Measurements from ENCODE around the gene FAAH2. TPM values are rescaled to one million over a fixed set of nuclear protein-coding genes. Genes with fewer than 3 reads are reported as not detected.
"Not testable (repeated sequence)": the region's sequence is repeated elsewhere in the genome, so short reads cannot be mapped to it uniquely, and the experiment has no call there.

The FAAH2 gene, protein sequence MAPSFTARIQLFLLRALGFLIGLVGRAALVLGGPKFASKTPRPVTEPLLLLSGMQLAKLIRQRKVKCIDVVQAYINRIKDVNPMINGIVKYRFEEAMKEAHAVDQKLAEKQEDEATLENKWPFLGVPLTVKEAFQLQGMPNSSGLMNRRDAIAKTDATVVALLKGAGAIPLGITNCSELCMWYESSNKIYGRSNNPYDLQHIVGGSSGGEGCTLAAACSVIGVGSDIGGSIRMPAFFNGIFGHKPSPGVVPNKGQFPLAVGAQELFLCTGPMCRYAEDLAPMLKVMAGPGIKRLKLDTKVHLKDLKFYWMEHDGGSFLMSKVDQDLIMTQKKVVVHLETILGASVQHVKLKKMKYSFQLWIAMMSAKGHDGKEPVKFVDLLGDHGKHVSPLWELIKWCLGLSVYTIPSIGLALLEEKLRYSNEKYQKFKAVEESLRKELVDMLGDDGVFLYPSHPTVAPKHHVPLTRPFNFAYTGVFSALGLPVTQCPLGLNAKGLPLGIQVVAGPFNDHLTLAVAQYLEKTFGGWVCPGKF
- polyA plus RNA-seq (2013, experiment 1 of 2; ENCODE audit: insufficient read length), result not detected
- polyA plus RNA-seq (2013, experiment 2 of 2; ENCODE audit: insufficient read length), result not detected

DNA sequence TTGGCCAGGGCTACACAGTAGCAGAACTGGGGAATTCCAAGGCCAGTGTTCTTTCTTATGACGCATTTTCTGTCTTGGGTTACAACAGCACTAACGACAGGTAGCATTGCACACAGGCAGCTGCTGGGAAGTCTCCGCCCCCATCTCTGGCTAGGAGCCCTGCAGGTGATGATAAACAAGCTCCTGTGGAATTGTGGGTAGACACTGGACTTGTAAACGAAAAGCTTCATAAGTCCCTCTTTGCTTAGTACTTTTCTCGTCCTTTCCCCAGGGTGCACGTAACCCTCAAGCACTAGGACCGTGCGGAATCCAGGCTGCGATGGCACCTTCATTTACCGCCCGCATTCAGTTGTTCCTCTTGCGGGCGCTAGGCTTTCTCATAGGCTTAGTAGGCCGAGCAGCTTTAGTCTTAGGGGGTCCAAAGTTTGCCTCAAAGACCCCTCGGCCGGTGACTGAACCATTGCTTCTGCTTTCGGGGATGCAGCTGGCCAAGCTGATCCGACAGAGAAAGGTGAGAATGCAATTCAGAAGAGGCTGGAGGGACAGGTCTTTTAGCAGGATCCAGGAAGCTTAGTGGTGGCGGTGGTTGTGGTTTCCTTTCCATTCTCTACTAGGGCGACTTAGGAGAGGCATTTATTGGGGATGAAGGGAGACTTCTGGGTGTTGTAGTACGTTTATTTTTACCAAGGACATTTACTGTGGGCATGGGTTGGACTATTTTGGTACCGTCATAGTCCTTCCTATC, at the start of gene FAAH2:
Gene FAAH2, plus strand, starts transcription at position 200 of the 745 bp plus-strand sequence. Its CDS starts 120 bp downstream, at position 320.
- no peak for DNase-seq

DNA sequence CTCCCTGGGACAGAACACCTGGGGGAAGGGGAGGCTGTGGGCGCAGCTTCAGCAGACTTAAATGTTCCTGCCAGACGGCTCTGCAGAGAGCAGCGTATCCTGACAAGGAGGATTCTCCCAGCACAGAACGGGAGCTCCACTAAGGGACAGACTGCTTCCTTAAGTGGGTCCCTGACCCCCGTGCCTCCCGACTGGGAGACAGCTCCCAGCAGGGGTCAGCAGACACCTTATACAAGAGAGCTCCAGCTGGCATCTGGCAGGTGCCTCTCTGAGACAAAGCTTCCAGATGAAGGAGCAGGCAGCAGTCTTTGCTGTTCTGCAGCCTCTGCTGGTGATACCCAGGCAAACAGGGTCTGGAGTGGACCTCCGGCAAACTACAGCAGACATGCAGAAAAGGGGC, 44.5 kb upstream of the FAAH2 start:
- no peak for DNase-seq

DNA sequence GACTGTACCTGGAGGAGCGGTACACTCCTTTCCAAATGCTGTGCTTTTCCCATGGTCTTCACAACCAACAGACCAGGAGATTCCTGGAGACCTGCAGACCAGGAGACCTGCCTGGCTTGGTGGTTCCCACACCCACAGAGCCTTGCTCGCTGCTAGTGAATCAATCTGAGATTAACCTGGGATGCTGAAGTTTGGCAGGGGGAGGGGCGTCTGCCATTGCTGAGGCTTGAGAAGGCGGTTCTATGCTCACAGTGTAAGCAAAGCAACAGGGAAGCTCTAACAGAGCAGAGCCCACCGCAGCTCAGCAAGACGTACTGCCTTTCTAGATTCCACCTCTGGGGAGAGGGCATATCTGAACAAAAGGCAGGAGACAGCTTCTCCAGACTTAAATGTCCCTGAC, 34.5 kb upstream of the FAAH2 start:
- DNase-seq, result no peak

DNA sequence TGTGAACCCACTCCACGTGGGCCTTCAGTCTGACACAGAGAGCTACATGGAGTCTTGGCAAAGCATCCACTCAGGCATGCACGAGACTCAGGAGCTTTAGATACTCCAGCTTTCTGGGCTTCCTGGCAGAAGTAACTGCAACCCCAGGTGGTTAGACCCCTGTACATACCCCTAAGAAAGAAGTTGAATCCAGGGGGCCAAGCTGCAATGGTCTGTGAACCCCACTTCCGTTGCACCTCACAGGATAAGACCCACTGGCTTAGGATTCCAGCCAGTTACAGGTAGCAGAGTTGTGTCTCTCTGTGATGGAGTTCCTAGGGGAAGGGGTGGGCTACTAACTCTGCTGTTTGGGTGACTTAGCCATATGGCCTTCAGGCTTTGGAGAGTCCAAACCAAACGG, 21.4 kb upstream of the FAAH2 start:
- DNase-seq, result no peak

DNA sequence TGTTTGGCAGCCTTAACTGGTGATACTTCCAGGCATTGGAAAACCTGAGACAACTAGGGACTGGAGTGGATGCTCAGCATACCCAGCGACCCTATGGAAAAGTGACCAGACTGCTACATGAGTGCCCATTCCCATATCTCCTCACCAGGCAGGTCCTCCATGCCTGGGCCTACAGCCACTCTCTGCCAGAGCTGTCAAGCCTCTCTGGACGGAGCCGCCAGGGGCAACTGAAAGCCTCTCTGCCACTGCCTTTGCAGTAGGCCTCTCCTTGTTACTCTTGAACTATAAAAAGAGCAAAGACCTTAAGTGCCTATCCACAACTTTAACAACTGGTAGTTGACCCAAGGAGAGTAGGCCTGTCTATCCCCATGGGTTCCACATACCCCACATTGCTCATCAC, 20.2 kb upstream of the FAAH2 start:
- no peak for DNase-seq

DNA sequence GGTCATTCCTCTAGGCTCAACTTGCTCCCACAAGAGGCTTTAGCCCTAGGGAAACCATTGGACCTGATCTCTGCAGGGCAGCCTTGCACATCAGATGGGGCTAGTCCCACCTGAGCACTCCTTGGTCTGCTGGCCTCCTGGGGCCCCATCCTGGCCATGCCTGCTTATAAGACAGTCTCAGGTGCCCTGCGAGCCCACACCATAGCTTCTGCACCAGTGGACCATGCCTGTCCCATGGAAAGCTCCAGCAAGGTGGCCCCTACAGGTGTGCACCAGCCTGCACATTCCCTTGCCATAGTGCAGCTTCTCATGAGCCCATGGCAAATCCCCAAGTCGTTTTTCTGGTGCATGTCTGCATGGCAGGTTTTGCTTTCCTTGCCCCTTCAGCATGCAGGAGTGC, 19.6 kb upstream of the FAAH2 start:
- no peak for DNase-seq

DNA sequence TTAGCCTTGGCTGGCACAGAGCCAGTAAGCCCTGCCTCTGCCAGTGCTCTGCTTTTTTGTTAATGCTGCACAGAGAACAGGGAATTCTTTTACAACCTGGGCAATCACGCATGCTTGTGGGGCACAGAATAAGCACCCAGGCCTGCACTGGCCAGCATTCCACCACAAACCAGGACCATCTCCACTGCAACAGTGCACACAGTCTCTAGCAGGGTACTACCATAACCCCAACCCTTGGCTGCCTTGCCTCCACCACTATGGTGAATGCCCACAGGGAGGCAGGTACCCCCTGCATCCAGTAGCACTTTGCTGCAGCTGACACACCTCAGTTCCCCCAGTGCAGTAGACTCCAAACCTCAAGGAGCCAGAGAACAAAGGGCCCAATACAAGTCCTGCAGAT, 19.2 kb upstream of the FAAH2 start:
- DNase-seq, result no peak

DNA sequence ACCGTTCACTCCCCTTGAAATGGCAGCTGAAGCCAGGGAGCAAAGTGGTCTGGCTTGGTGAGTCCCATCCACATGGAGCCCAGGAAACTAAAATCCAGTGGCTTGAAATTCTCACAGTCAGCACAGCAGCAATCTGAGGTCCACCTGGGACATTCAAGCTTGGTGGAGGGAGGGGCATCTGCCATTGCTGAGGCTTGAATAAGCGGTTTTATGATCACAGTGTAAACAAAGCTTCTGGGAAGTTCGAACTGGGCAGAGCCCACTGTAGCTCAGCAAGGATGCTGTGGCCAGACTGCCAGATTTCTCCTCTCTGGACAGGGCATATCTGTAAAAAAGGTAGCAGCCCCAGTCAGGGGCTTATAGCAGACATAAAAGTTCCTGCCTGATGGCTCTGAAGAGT, 15.5 kb upstream of the FAAH2 start:
- no peak for DNase-seq

DNA sequence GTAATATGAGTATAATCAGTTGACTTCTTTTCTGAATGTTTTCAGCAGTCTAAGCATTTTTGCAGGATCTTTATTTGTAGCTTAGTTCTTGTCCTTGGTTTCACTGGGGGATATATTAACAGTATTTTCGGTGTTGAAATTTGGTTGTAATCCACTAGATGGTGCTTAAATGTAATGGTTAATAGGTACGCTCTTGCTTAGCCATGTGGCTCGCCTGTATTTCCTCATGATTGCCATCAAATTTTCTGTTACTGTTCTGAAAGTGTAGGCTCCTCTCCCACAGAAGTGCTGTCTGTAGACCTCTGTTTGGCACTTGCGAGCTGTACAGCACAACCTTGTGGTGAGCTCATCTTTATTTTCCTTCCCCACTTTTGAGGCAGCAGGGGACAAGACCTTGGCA, 3.9 kb upstream of the FAAH2 start:
- DNase-seq, result no peak

DNA sequence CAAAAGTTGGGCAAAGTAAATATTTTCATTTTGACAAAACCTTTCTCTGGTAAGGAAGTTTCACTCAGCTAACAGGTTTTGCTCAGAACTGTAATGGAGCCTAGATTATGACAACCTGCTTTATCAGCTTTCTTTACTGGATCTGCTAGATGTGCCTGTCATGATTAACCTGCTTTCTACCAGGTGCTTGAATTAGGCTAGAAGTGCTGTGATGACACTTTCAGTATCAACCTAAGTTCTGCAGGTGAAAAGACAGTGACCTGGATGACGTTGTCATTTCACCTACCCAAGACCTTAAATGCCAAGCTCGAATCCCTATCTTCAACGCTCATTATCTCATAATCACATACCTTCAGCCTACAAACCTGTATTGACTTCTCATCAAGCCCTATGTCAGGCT, 1.5 kb upstream of the FAAH2 start:
- DNase-seq, result no peak

DNA sequence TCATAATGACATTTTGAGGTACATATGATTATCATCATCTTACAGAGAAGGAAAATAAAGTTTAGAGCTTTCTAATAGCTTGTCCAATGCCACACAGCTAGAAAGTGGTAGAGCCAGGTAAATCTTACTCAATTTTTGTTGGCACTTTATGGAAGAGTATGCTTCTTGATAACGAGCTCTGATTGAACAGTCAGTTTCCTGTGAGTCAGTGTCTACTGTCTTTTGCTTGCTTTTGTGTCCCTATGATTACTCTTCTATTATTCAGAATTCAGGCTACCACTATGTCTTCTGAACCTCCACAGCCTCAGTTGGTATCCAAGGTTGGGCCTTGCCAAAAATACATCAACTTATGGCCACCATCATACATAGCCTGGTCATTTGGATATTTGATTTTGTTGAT, 2.6 kb downstream of the FAAH2 start:
- DNase-seq, result no peak

DNA sequence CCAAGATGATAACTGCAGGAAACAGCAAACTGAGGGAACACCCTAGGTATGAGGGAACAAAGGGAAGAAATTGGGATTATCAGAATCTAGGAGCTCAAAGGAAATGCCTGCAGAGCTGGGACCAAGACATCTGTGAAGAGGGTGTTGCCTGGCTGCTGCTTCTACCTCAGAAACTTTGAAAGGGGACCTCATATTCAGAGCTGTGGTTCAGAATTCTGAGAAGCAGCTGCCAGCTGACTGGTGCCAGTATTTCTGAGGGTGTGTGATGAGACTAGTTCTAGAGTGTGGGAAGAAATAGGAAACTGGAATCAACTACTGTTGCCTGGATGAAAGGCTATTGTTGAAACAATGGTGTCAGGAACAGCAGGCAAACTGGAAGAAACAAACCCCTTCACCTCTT, 8.5 kb downstream of the FAAH2 start:
- no peak for DNase-seq

DNA sequence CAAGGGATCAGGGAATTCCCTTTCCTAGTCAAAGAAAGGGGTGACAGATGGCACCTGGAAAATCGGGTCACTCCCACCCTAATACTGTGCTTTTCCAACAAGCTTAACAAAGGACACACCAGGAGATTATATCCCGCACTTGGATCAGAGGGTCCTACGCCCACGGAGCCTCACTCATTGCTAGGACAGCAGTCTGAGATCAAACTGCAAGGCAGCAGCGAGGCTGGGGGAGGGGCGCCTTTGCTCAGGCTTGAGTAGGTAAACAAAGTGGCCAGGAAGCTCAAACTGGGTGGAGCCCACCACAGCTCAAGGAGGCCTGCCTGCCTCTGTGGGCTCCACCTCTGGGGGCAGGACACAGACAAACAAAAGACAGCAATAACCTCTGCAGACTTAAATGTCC, 9.2 kb downstream of the FAAH2 start:
- not testable (repeated sequence) for DNase-seq

DNA sequence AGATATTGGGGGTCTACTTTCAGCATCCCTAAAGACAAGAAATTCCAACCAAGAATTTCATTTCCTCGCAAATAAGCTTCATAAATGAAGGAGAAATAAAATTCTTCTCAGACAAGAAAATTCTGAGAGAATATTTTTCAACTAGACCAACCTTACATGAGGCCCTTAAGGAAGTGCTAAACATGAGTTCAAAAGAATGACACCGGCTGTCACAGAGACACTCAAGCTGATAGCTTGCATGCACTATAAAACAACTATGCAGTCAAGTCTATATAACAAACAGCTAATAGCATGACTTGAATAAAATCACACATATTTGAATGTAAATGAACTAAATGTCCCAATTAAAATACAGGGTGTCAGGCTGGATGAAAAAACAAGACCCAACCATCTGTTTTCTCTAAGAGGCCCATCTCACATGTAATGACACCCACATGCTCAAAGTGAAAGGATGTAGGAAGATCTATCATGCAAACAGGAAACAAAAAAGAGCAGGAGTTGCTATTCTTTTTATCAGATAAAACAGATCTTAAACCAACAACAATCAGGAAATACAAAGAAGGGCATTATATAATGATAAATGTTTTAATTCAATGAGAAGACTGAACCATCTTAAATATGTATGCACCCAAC, 27.2 kb downstream of the FAAH2 start:
- DNase-seq, result no peak

DNA sequence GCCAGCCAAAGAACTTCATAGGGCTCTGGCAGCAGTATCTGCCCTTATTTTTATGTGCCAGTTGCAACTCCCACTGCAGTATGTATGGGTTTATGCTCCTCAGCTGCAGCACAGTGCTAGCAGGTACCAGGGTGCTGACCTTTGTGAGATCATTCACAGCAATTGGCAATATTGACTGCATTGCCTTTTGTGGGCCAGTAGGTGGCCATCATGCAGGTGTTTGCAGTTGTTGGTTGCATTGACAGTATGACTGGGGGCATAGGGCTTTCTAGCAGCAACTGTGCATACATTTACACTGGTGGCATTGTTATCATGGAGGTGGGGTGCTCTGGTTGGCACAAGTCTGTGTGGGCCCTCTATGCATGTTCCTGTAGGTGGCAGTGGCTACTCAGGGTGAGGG, 42.5 kb downstream of the FAAH2 start:
- DNase-seq, result no peak

DNA sequence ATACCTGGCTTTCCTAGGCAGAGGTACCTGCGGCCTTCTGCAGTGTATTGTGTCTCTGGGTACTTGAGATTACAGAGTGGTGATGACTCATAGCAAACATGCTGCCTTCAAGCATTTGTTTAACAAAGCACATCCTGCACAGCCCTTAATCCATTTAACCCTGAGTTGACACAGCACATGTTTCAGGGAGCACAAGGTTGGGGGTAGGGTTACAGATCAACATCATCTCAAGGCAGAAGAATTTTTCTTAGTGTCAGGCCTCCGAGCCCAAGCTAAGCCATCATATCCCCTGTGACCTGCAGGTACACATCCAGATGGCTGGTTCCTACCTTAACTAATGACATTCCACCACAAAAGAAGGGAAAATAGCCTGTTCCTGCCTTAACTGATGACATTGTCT, 49.3 kb downstream of the FAAH2 start:
- DNase-seq, result not testable (repeated sequence)

DNA sequence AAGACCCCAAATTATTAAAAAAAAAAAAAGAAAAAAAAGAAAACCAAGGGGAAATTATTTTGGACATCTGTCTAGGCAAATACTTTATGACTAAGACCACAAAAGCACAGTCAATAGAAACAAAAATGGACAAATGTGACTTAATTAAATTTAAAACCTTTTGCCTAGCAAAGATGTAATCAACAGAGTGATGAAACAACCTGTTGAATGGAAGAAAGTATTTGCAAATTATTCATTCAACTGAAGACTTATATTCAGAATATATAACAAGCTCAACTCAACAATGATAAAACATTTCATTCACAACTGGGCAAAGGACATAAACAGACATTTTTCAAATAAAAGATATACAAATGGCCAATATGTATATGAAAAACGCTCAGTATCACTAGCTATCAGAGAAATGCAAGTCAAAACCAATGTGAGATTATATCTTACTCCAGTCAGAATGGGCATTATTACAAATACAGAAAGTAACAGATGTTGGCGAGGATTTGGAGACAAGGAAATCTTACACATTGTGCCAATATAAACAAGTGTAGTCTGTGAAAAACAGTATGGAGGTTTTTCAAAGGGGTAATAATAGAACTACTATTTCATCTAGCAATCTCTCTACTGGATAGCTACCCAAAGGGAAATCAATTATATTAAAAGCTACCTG, 67.1 kb downstream of the FAAH2 start:
- no peak for DNase-seq

DNA sequence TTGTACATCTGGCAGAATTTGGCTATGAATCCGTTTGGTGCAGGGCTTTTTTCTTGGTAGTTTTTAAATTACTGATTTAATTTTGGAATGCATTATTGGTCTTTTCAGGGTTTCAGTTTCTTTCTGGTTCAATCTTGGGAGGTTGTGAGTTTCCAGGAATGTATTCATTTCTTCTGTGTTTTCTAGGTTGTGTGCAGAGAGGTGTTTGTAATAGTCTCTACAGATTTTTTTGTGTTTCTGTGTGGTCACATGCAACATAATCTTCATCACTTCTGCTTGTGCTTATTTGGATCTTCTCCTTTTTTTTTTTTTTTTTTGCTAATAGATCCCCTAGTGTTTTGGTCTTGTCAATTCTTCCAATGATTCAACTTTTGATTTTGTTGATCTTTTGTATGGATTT, 77.6 kb downstream of the FAAH2 start:
- no peak for DNase-seq

DNA sequence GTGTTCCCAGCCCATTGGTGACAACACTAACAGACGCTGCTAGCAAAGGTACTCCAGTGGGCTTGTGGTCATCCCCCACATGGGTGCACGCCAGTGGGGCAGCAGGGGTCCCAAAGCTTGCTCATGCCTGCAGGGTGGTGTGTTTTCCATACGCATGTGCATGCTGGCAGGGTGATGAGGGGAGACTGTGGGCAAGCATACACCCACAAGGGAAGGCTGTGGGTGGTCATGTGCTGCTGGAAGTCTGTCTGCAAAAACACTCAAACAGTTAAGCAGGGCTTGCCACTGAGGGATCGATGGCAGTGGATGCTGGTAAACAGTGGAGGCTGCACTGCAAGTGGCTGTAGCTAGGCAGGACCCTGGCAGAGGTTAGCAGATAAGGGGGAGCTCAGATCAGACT, 79.9 kb downstream of the FAAH2 start:
- no peak for DNase-seq

DNA sequence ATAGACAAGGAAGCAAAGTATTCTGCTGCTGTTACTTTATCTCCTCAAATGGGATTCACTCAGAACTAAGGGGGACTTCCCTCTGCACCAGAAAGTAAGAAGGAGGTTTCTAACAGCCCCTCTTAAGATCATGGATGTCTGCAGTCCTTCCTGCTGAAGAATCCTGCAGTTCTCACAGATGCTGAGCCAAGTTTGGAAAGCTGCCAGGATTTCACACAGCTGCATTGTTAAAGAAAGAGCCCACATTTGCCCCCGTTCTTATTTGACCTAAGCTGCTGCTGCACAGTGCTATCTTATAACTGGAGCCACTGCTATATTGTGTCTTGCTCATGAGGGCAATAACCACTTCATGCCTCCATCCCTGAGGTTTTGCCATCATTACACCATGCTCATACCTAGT, 81.1 kb downstream of the FAAH2 start:
- no peak for DNase-seq

DNA sequence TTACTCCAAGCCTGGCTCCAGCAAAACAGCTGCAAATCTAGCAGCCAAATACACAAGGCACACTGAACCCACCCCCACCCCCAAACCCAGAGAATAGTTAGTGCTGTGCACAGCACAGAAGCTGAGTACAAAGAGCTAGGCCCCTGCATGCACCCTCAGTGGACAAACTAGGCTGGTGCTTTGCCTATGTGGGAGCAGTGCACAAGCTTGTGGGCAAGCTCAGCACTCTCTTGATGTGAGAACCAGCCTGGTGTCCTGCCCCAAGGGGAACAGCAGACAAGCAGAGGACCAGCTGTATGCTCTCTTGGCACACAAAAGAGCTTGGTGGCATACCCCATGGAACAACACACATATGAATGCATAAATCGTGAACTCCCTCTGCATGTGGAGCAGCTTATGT, 81.7 kb downstream of the FAAH2 start:
- no peak for DNase-seq

DNA sequence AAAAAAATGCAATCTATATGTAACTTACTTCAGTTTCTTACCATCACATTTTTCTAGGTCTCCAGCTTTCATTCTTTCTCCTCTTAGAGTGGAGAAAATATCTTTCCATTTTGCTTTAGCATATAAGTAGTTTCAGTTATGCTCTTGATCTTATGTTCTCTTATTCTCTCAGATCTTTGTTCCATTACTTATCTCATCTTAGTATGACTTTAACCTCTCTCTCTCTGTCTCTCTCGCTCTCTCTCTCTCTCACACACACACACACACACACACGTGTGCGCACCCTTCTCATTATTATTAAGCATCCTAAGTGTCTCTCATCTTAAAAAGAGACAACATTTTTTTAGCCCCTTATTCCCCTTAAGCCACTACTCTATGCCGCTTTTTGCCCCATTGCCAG, 92.8 kb downstream of the FAAH2 start:
- DNase-seq, result no peak
